Duodenal mucosa (tissue), 2 donors: Measurements from ENCODE around the gene CLDN8.

Experiments
- H3K27ac ChIP-seq: one replicate; pipeline ENCODE4 v1.7.0; 2013; ENCODE audit warnings: low read depth, low read length
- H3K27me3 ChIP-seq, 2 donors: one replicate each; pipeline ENCODE4 v1.7.0; 2013; ENCODE audit warnings: low read length in 2 of 2, control low read depth in 1 of 2; ENCODE audit not compliant: insufficient read depth in 2 of 2, control insufficient read depth in 1 of 2
- H3K36me3 ChIP-seq, 2 donors: one replicate each; pipeline ENCODE4 v1.7.0; 2013; ENCODE audit warnings: low read length in 2 of 2, control low read depth in 1 of 2; ENCODE audit not compliant: insufficient read depth in 2 of 2, control insufficient read depth in 1 of 2
- H3K4me1 ChIP-seq, 2 donors: one replicate each; pipeline ENCODE4 v1.7.0; 2013; ENCODE audit warnings: low read length in 2 of 2, control low read depth in 1 of 2; ENCODE audit not compliant: insufficient read depth in 2 of 2, control insufficient read depth in 1 of 2
- H3K4me3 ChIP-seq, 2 donors: one replicate each; pipeline ENCODE4 v1.7.0; 2013; ENCODE audit warnings: low read length in 2 of 2, low read depth in 1 of 2
- H3K9ac ChIP-seq, 2 donors: one replicate each; pipeline ENCODE4 v1.7.0; 2013; ENCODE audit warnings: low read length in 2 of 2, low read depth in 1 of 2
- H3K9me3 ChIP-seq, 2 donors: one replicate each; pipeline ENCODE4 v1.7.0; 2013; ENCODE audit warnings: low read length in 2 of 2, control low read depth in 1 of 2; ENCODE audit not compliant: control insufficient read depth in 1 of 2

The CLDN8 gene

DNA sequence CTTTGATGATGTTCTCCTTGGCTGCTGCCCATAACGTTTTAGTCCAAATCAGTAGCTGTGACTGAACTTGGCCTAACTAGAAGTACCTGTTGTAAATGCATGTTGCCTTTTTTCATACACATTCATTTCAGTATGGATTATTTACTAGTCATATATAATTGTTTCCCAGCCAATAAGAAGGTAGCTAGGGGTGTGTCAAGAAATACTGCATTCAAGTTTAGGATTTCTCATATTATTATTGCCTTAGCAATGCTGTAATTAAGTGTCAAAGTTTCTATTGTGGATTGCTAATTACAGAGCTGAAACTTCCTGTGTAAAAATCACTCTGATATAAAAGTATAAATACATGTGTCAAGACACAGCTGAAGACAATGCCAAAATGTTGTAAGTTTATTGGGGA, 49.2 kb downstream of the CLDN8 start, which contains the start of gene CLDN17:
Gene CLDN17 (minus strand): TSS at position 101 of the 400 bp plus-strand sequence. CDS start 188 bp downstream, outside the sequence.
- Histone ChIP-seq H3K36me3 (no peaks in the 10 kb centered on the region), H3K9ac (no peak within 1 kb of the TSS), H3K4me1 (no peaks in the 10 kb centered on the region), H3K9me3 (peaks cover 0 to 4% of the 10 kb centered on the region in 2 donors), H3K4me3 (no peak within 1 kb of the TSS), H3K27ac (no peak within 1 kb of the TSS), H3K27me3 (no peaks in the 10 kb centered on the region)

GRCh38 chr21:30166171-30166570, 49.7 kb downstream of the CLDN8 start:
- H3K36me3 ChIP-seq, result no peaks in the 10 kb centered on the region
- H3K9me3 ChIP-seq, result peaks cover 0 to 4% of the 10 kb centered on the region in 2 donors
- no peak overlapping the region for H3K27ac ChIP-seq

DNA sequence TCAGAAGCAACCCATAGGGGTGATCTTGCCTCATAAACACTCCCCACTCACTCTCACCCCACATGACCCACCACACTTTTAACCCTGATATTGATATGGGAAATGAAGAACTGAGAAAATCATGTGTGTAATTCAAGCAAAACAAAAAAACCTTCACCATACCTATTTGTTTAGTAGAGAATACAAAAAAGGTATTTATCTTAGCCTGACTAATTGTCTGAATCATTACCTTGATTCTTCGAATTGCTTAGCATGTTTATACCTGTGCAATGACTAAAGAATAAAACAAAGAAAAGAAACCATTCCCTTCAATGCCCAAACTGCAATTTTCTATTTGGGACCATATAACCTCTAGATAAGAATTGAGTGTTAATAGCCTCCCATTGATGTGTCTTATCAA, 51.1 kb downstream of the CLDN8 start:
- Histone ChIP-seq H3K36me3 (no peaks in the 10 kb centered on the region), H3K27ac (no peak overlapping the region), H3K9ac (no peak overlapping the region), H3K9me3 (peaks cover 0 to 4% of the 10 kb centered on the region in 2 donors), H3K27me3 (no peaks in the 10 kb centered on the region), H3K4me3 (no peak overlapping the region), H3K4me1 (no peaks in the 10 kb centered on the region)

More at GRCh38 chr21:30166171-30166570, 49.7 kb downstream of the CLDN8 start:
- H3K27me3 ChIP-seq, result no peaks in the 10 kb centered on the region
- H3K9ac ChIP-seq, result no peak overlapping the region
- H3K4me3 ChIP-seq, result no peak overlapping the region
- H3K4me1 ChIP-seq, result no peaks in the 10 kb centered on the region
